NT2/D1 (cell line): ENCODE measurements around the gene UBE2Q1.

Source experiments
- DNase-seq: peaks from one replicate; pipeline ENCODE4 v3.0.0-alpha.2; 2011; ENCODE audit warnings: low read depth, low spot score
- H3K27me3 ChIP-seq: 2 replicates; pipeline ENCODE4 v1.6.0; 2011; ENCODE audit warnings: mild to moderate bottlenecking; ENCODE audit not compliant: insufficient read length, insufficient read depth
- H3K36me3 ChIP-seq: 2 replicates; pipeline ENCODE4 v1.6.1; 2011; ENCODE audit warnings: mild to moderate bottlenecking, low read length, mixed read lengths; ENCODE audit not compliant: insufficient read depth, insufficient read length
- H3K4me1 ChIP-seq: 2 replicates; pipeline ENCODE4 v1.5.1; 2011; ENCODE audit not compliant: insufficient read depth, insufficient read length
- H3K4me3 ChIP-seq: 2 replicates; pipeline ENCODE4 v1.5.1; 2011; ENCODE audit warnings: low read depth; ENCODE audit not compliant: insufficient read length
- H3K9ac ChIP-seq: 2 replicates; pipeline ENCODE4 v1.6.0; 2011; ENCODE audit warnings: low read depth; ENCODE audit not compliant: insufficient read length
- H3K9me3 ChIP-seq: 2 replicates; pipeline ENCODE4 v1.5.1; 2011; ENCODE audit warnings: mild to moderate bottlenecking, low read length; ENCODE audit not compliant: insufficient read depth
- SUZ12 ChIP-seq: IDR thresholded peaks from 2 replicates; pipeline ENCODE4 v1.6.1; 2011; ENCODE audit not compliant: insufficient read length, insufficient read depth; ENCODE audit errors: extremely low read depth
- YY1 ChIP-seq: IDR thresholded peaks from 2 replicates; pipeline ENCODE4 v1.6.1; 2011; ENCODE audit not compliant: insufficient read length, insufficient read depth
- ZNF274 ChIP-seq: IDR thresholded peaks from 2 replicates; pipeline ENCODE4 v1.6.1; 2011; ENCODE audit warnings: mild to moderate bottlenecking, low read depth, low read length

Gene UBE2Q1

GRCh38 chr1:154598871-154599635 is 40.6 kb upstream of the UBE2Q1 start:
- Histone ChIP-seq H3K9me3 (no peaks in the 10 kb centered on the region), H3K27me3 (no peaks in the 10 kb centered on the region), H3K4me1 (peaks cover 3% of the 10 kb centered on the region), H3K36me3 (peaks cover 95% of the 10 kb centered on the region), H3K4me3 (no peak overlapping the region), H3K9ac (no peak overlapping the region)
- TF ChIP-seq YY1 (no peak), ZNF274 (no peak), SUZ12 (no peak)
- no peak for DNase-seq

GRCh38 chr1:154595621-154596020 is 37.2 kb upstream of the UBE2Q1 start:
- DNase-seq: no peak
- Histone ChIP-seq H3K9ac (no peak overlapping the region), H3K36me3 (peaks cover 95% of the 10 kb centered on the region), H3K4me3 (no peak overlapping the region), H3K27me3 (no peaks in the 10 kb centered on the region), H3K4me1 (no peaks in the 10 kb centered on the region), H3K9me3 (no peaks in the 10 kb centered on the region)
- TF ChIP-seq SUZ12 (no peak), ZNF274 (no peak), YY1 (no peak)

GRCh38 chr1:154594811-154595210 is 36.3 kb upstream of the UBE2Q1 start:
- H3K27me3 ChIP-seq: no peaks in the 10 kb centered on the region
- no peak for DNase-seq
- no peaks in the 10 kb centered on the region for H3K4me1 ChIP-seq
- peaks cover 99% of the 10 kb centered on the region for H3K36me3 ChIP-seq
- no peaks in the 10 kb centered on the region for H3K9me3 ChIP-seq
- H3K9ac ChIP-seq: no peak overlapping the region
- no peak overlapping the region for H3K4me3 ChIP-seq
- no peak for TF ChIP-seq SUZ12
- TF ChIP-seq YY1: no peak
- no peak for TF ChIP-seq ZNF274

- no peaks in the 10 kb centered on the region for H3K27me3 ChIP-seq
- H3K36me3 ChIP-seq: peaks cover 99% of the 10 kb centered on the region
- no peak overlapping the region for H3K4me3 ChIP-seq
- H3K4me1 ChIP-seq: no peaks in the 10 kb centered on the region
- H3K9me3 ChIP-seq: no peaks in the 10 kb centered on the region
- TF ChIP-seq SUZ12 (no peak), ZNF274 (no peak), YY1 (no peak)
- no peak for DNase-seq
- H3K9ac ChIP-seq: no peak overlapping the region
Measured at GRCh38 chr1:154593390-154593789, 34.9 kb upstream of the UBE2Q1 start.

GRCh38 chr1:154591206-154591605 is 32.7 kb upstream of the UBE2Q1 start:
- no peaks in the 10 kb centered on the region for H3K27me3 ChIP-seq
- peaks cover 99% of the 10 kb centered on the region for H3K36me3 ChIP-seq
- H3K4me3 ChIP-seq: no peak overlapping the region
- TF ChIP-seq YY1: no peak
- no peak for TF ChIP-seq ZNF274
- TF ChIP-seq SUZ12: no peak
- no peak for DNase-seq
- H3K4me1 ChIP-seq: no peaks in the 10 kb centered on the region
- H3K9me3 ChIP-seq: no peaks in the 10 kb centered on the region
- H3K9ac ChIP-seq: no peak overlapping the region

- H3K4me1 ChIP-seq: no peaks in the 10 kb centered on the region
- no peaks in the 10 kb centered on the region for H3K9me3 ChIP-seq
- H3K36me3 ChIP-seq: peaks cover 99% of the 10 kb centered on the region
- no peak for TF ChIP-seq YY1
- TF ChIP-seq SUZ12: no peak
- TF ChIP-seq ZNF274: no peak
- H3K9ac ChIP-seq: no peak overlapping the region
- H3K4me3 ChIP-seq: no peak overlapping the region
- no peak for DNase-seq
- no peaks in the 10 kb centered on the region for H3K27me3 ChIP-seq
Measured at GRCh38 chr1:154590756-154591155, 32.3 kb upstream of the UBE2Q1 start.

GRCh38 chr1:154589780-154590179 is 31.3 kb upstream of the UBE2Q1 start:
- DNase-seq: no peak
- H3K36me3 ChIP-seq: peaks cover 99% of the 10 kb centered on the region
- no peaks in the 10 kb centered on the region for H3K27me3 ChIP-seq
- H3K9me3 ChIP-seq: no peaks in the 10 kb centered on the region
- no peak overlapping the region for H3K4me3 ChIP-seq
- no peak overlapping the region for H3K9ac ChIP-seq
- no peaks in the 10 kb centered on the region for H3K4me1 ChIP-seq
- no peak for TF ChIP-seq SUZ12

- no peaks in the 10 kb centered on the region for H3K4me1 ChIP-seq
- no peaks in the 10 kb centered on the region for H3K9me3 ChIP-seq
Measured at GRCh38 chr1:154586641-154587040, 28.2 kb upstream of the UBE2Q1 start.

More at GRCh38 chr1:154586641-154587040, 28.2 kb upstream of the UBE2Q1 start:
- no peak overlapping the region for H3K4me3 ChIP-seq
- TF ChIP-seq YY1 (no peak), SUZ12 (no peak), ZNF274 (no peak)
- DNase-seq: no peak
- no peak overlapping the region for H3K9ac ChIP-seq
- H3K36me3 ChIP-seq: peaks cover 100% of the 10 kb centered on the region
- H3K27me3 ChIP-seq: no peaks in the 10 kb centered on the region
